Right forelimb (tissue), 1 donor: ENCODE measurements around the gene NCOA7.
"Not testable (repeated sequence)": the region's sequence is repeated elsewhere in the genome, so short reads cannot be mapped to it uniquely, and the experiment has no call there.

Source experiments
- DNase-seq: peaks from one replicate; pipeline ENCODE4 v3.0.0-alpha.2; 2018

Gene NCOA7

GRCh38 chr6:125952764-125953501 lies 162.2 kb downstream of the NCOA7 start:
- DNase-seq = no peak

DNA sequence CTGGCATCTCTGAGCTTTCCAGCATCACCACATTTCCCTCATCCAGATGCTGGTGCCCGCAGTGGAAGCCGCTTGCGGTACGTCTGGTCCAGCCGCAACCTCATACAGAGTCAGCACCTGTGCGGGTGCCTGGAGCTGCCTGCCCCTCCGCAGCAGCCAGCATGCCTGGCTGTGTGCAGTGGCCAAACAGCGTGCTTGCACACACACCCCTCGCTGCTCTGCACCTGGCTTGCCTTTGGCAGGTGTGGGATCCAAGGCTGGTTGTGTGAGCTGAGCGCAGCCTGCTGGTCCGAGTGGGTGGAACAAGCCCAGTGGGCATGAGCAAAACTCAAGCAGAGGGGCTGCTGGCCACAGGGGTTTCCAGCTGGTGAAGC lies 162.7 kb downstream of the NCOA7 start:
- no peak for DNase-seq

GRCh38 chr6:125954735-125955339 lies 164.1 kb downstream of the NCOA7 start:
- no peak for DNase-seq

- DNase-seq = no peak
These were observed 165.2 kb downstream of the NCOA7 start for GRCh38 chr6:125955973-125956372.

DNA sequence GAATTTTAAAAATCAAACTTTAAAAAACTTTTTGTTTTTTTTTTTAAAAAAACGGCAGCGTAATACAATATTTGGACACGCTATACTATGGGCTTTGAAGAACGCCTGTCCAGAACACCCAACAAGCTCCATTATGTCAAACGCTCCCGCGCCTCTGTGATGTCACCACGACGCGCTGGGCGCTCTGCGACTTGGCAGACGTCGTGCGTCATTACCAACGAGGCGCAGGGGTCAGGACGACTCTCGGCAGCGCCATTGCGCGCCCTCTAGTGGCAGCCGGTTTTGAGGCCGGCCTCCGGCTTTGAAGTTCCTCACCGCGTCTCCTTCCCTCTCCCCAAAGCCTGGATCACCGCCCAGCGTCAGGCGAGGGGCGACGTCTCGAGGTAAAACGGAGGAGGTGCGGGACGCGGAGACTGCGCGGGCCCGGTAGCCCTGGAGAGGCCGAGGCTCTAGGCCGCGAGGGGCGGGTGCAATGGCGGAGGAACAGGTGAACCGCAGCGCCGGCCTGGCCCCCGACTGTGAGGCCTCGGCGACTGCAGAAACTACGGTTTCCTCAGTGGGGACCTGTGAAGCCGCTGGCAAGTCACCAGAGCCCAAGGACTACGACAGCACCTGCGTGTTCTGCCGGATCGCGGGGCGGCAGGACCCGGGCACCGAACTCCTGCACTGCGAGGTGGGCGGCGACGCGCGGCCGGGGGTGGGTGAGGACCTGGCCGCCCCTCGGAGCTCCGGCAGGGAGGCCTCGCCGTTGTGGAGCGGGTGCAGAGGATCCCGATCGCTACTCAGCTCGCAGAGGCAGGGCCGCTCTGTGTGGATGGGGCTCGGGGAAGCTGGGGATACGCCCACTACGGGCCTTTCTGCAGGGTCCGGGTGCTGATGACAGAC lies 166.0 kb downstream of the NCOA7 start, which contains the start of gene HINT3:
TSS of gene HINT3 (plus strand) at position 265 of the 885 bp plus-strand sequence. CDS start at position 473, 208 bp downstream.
- DNase-seq = peak; percentile 99

- DNase-seq = no peak
These were observed 166.6 kb downstream of the NCOA7 start for GRCh38 chr6:125957391-125957693.

DNA sequence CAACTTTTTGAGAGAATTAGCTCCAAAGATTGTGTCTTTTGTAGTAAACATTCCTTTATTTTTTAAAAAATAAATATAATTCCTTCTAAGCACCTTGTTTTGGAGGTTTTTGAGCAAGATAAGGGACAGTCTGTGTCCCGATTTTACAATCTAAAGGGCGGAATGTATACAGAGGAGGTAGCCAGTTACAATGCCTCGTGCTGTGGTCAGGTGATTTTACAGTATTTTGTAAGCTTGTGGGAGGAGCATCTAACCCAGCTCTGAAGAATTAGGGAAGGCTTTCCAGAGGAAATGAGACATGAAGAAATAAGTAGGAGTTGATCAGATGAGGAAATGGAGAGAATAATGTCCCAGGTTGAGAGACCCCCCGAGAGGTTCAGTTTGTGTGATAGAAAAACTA lies 167.1 kb downstream of the NCOA7 start:
- DNase-seq = no peak

DNA sequence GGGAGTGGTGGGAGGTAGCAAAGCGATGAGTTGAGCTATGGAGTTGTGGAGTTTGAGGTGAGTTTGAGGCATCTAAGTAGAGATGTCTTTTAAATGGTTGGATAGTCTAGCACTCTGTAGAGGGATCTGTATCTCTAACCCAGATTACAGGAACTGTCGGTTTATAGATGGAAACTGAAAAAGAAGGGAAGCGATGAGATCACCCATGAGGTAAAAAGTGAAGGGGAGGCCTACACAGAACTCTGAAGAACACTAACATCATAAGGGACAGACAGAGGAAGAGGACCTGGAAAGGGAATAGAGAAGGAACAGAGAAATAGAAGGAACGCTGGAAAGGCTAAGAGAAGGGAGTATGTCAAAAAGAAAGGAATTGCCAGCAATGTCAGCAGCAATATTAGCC lies 168.3 kb downstream of the NCOA7 start:
- DNase-seq = no peak

DNA sequence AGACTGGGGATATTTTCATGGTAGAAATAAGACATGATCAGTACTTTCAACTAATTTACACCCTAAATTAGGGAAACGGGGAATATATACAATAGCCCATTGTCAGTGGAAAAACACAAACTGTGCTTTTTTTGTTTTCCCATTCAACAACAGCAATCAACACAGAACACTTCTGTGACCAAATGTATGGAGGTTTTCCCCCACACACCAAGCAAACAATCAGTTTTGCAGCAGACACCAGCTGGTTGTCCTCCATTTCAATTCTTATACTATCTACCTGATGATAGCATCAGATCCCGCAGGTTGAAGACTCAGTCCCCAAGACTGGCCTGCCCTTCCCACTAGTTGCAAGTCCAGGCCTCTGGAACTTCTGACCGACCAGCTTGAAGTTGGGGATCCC lies 170.4 kb downstream of the NCOA7 start:
- no peak for DNase-seq

DNA sequence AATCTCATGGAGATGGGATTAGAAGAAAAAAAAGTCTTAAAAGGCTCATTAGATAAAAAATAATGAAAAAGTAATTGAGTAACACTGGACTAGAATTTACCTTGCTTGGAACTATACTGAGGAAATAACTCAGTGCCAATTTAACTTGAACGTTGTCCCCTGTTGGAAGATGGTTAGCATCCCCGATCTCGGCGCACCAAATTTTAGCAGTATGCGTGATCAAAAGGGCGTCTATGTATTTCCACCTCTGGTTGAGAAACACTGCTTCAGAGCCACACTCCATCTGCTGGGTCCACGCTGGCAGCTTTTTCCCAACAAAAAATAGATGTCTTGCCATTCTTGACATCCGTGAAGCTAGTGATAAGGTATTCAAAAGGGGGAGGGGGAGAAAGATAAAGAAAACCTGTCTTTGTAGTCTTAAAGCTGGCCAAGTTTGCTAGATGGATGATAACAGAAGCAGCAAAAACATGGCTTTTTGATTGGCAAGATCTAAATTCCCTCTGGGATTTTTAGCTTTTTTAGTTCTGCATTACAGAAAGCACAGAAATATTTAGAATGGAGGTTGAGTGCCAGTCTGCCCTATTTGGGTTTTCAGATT lies 172.2 kb downstream of the NCOA7 start:
- no peak for DNase-seq

GRCh38 chr6:125963817-125964216 lies 173.1 kb downstream of the NCOA7 start:
- DNase-seq = no peak

- no peak for DNase-seq
These were observed 175.8 kb downstream of the NCOA7 start for GRCh38 chr6:125966569-125966968.

GRCh38 chr6:125968493-125968892 lies 177.7 kb downstream of the NCOA7 start:
- no peak for DNase-seq

GRCh38 chr6:125970760-125971159 lies 180.0 kb downstream of the NCOA7 start:
- DNase-seq = no peak

GRCh38 chr6:125972478-125972877 lies 181.7 kb downstream of the NCOA7 start:
- not testable (repeated sequence) for DNase-seq

GRCh38 chr6:125974214-125974866 lies 183.6 kb downstream of the NCOA7 start:
- no peak for DNase-seq

DNA sequence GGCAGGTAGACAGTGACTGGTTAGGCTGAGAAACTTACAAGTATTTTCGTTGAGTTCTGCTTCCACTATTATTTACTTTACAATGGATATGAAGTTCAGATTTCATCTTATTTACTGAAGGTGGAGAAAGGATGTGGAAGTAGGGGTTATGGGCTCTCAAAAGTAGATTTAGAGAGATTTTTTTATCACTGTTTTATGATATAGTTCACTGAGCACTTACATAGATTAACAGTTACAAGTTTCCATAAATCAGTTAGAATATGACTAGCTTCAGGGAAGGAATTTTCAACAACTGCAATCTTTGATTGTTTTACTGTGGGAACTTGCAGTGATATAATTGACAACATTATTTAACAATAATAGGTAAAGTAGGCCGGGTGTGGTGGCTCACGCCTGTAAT lies 188.3 kb downstream of the NCOA7 start:
- no peak for DNase-seq
